IPS-18c (cell line): Measurements from ENCODE around the gene ATG5.

Experiments
- H3K4me3 ChIP-seq: 2 replicates; pipeline ENCODE4 v1.7.0; 2013; ENCODE audit warnings: low read depth, mild to moderate bottlenecking, low read length, moderate library complexity; ENCODE audit not compliant: insufficient read depth
- H3K9me3 ChIP-seq: one replicate; pipeline ENCODE4 v1.6.1; 2013; ENCODE audit warnings: mild to moderate bottlenecking, low read length, moderate library complexity; ENCODE audit not compliant: control insufficient read depth, insufficient read depth

ATG5 gene

GRCh38 chr6:106318851-106319250 is 6.7 kb downstream of the ATG5 start:
- Histone ChIP-seq H3K9me3 (no peaks in the 10 kb centered on the region), H3K4me3 (no peak overlapping the region)

- H3K9me3 ChIP-seq, result no peaks in the 10 kb centered on the region
- no peak overlapping the region for H3K4me3 ChIP-seq
Observed at GRCh38 chr6:106318061-106318460, 7.5 kb downstream of the ATG5 start.

GRCh38 chr6:106316375-106316766 is 9.2 kb downstream of the ATG5 start:
- Histone ChIP-seq H3K4me3 (no peak overlapping the region), H3K9me3 (no peaks in the 10 kb centered on the region)

- Histone ChIP-seq H3K9me3 (no peaks in the 10 kb centered on the region), H3K4me3 (no peak overlapping the region)
Observed at GRCh38 chr6:106315765-106316374, 9.7 kb downstream of the ATG5 start.

GRCh38 chr6:106309766-106310373 is 15.7 kb downstream of the ATG5 start:
- Histone ChIP-seq H3K4me3 (no peak overlapping the region), H3K9me3 (no peaks in the 10 kb centered on the region)

- Histone ChIP-seq H3K4me3 (no peak overlapping the region), H3K9me3 (no peaks in the 10 kb centered on the region)
Observed at GRCh38 chr6:106308985-106309384, 16.6 kb downstream of the ATG5 start.

GRCh38 chr6:106305740-106306139 is 19.8 kb downstream of the ATG5 start:
- Histone ChIP-seq H3K9me3 (no peaks in the 10 kb centered on the region), H3K4me3 (no peak overlapping the region)

GRCh38 chr6:106300944-106301343 is 24.6 kb downstream of the ATG5 start:
- H3K9me3 ChIP-seq, result no peaks in the 10 kb centered on the region
- H3K4me3 ChIP-seq, result no peak overlapping the region

GRCh38 chr6:106300020-106300780 is 25.4 kb downstream of the ATG5 start:
- H3K9me3 ChIP-seq, result no peaks in the 10 kb centered on the region
- no peak overlapping the region for H3K4me3 ChIP-seq

- Histone ChIP-seq H3K4me3 (no peak overlapping the region), H3K9me3 (no peaks in the 10 kb centered on the region)
Observed at GRCh38 chr6:106293116-106293515, 32.4 kb downstream of the ATG5 start.

- no peak overlapping the region for H3K4me3 ChIP-seq
- H3K9me3 ChIP-seq, result no peaks in the 10 kb centered on the region
Observed at GRCh38 chr6:106290954-106291353, 34.6 kb downstream of the ATG5 start.

GRCh38 chr6:106290032-106290431 is 35.5 kb downstream of the ATG5 start:
- Histone ChIP-seq H3K4me3 (no peak overlapping the region), H3K9me3 (no peaks in the 10 kb centered on the region)

GRCh38 chr6:106287215-106287614 is 38.3 kb downstream of the ATG5 start:
- no peaks in the 10 kb centered on the region for H3K9me3 ChIP-seq
- H3K4me3 ChIP-seq, result no peak overlapping the region

GRCh38 chr6:106286746-106287145 is 38.8 kb downstream of the ATG5 start:
- H3K4me3 ChIP-seq, result no peak overlapping the region

GRCh38 chr6:106283481-106283880 is 42.1 kb downstream of the ATG5 start:
- no peak overlapping the region for H3K4me3 ChIP-seq
- no peaks in the 10 kb centered on the region for H3K9me3 ChIP-seq

More at GRCh38 chr6:106286746-106287145, 38.8 kb downstream of the ATG5 start:
- H3K9me3 ChIP-seq, result no peaks in the 10 kb centered on the region

- H3K4me3 ChIP-seq, result no peak overlapping the region
- H3K9me3 ChIP-seq, result no peaks in the 10 kb centered on the region
Observed at GRCh38 chr6:106281661-106282060, 43.9 kb downstream of the ATG5 start.

- no peaks in the 10 kb centered on the region for H3K9me3 ChIP-seq
Observed at GRCh38 chr6:106281088-106281487, 44.5 kb downstream of the ATG5 start.

GRCh38 chr6:106279179-106279578 is 46.4 kb downstream of the ATG5 start:
- Histone ChIP-seq H3K4me3 (no peak overlapping the region), H3K9me3 (no peaks in the 10 kb centered on the region)

More at GRCh38 chr6:106281088-106281487, 44.5 kb downstream of the ATG5 start:
- H3K4me3 ChIP-seq, result no peak overlapping the region
